ENCODE measurements around the gene GPR143. TPM values are rescaled to one million over a fixed set of nuclear protein-coding genes. Genes with fewer than 3 reads are reported as not detected.

GPR143 gene
- total and polyA plus RNA-seq, 2 experiments from 2014 or later = 3.2 to 9.8 TPM

- TF ChIP-seq EZH2 (IDR thresholded peaks at IDR 0.05; ENCODE audit: borderline replicate concordance) = no peak
- TF ChIP-seq CTCF (IDR thresholded peaks at IDR 0.05; ENCODE audit: poor library complexity) = no peak
- TF ChIP-seq EZH2phosphoT487 (IDR thresholded peaks at IDR 0.05; ENCODE audit: low read depth, severe bottlenecking, unreplicated experiment) = no peak
- no peak overlapping the region for H2AFZ ChIP-seq
- no peak overlapping the region for H3K4me2 ChIP-seq
- WGBS (ENCODE audit: low lambda C conversion rate, missing lambda C conversion rate) = 87% methylated on average over 7 of the region's 7 CpGs
- no peaks in the 10 kb centered on the region for H3K36me3 ChIP-seq (replicated peaks; ENCODE audit: insufficient read depth, low read depth)
- H4K20me1 ChIP-seq (ENCODE audit: insufficient read depth, poor library complexity, severe bottlenecking) = no peaks in the 10 kb centered on the region
- no peaks in the 10 kb centered on the region for H3K27me3 ChIP-seq
- peaks cover 20% of the 10 kb centered on the region for H3K79me2 ChIP-seq
- H3K4me1 ChIP-seq (ENCODE audit: insufficient read depth) = no peaks in the 10 kb centered on the region
- H3K9me3 ChIP-seq (ENCODE audit: low read depth) = no peaks in the 10 kb centered on the region
- DNase-seq (ENCODE audit: low spot score) = no peak
- H3K27ac ChIP-seq = no peak overlapping the region
- H3K9me2 ChIP-seq (replicated peaks; ENCODE audit: insufficient read depth) = no peaks in the 10 kb centered on the region
- no peak overlapping the region for H3K4me3 ChIP-seq
Observed at GRCh38 chrX:9805956-9806355, 40.3 kb upstream of the GPR143 start.

- no peaks in the 10 kb centered on the region for H3K36me3 ChIP-seq (replicated peaks; ENCODE audit: insufficient read depth, low read depth)
- H2AFZ ChIP-seq = no peak overlapping the region
- WGBS (ENCODE audit: low lambda C conversion rate, missing lambda C conversion rate) = 75% methylated on average over 5 of the region's 5 CpGs
- H3K27me3 ChIP-seq = no peaks in the 10 kb centered on the region
- no peak overlapping the region for H3K27ac ChIP-seq
- no peaks in the 10 kb centered on the region for H3K9me2 ChIP-seq (replicated peaks; ENCODE audit: insufficient read depth)
- H4K20me1 ChIP-seq (ENCODE audit: insufficient read depth, poor library complexity, severe bottlenecking) = no peaks in the 10 kb centered on the region
- H3K4me1 ChIP-seq (ENCODE audit: insufficient read depth) = no peaks in the 10 kb centered on the region
- H3K4me2 ChIP-seq = no peak overlapping the region
- TF ChIP-seq CTCF (IDR thresholded peaks at IDR 0.05; ENCODE audit: poor library complexity) (no peak), EZH2phosphoT487 (IDR thresholded peaks at IDR 0.05; ENCODE audit: low read depth, severe bottlenecking, unreplicated experiment) (no peak), EZH2 (IDR thresholded peaks at IDR 0.05; ENCODE audit: borderline replicate concordance) (no peak)
- H3K4me3 ChIP-seq = no peak overlapping the region
- no peak for DNase-seq (ENCODE audit: low spot score)
- peaks cover 28% of the 10 kb centered on the region for H3K79me2 ChIP-seq
- H3K9me3 ChIP-seq (ENCODE audit: low read depth) = no peaks in the 10 kb centered on the region
Observed at GRCh38 chrX:9804444-9804843, 38.8 kb upstream of the GPR143 start.

GRCh38 chrX:9802737-9803136 is 37.1 kb upstream of the GPR143 start:
- H2AFZ ChIP-seq = no peak overlapping the region

More at GRCh38 chrX:9802737-9803136, 37.1 kb upstream of the GPR143 start:
- no peaks in the 10 kb centered on the region for H3K4me1 ChIP-seq (ENCODE audit: insufficient read depth)
- H3K9me2 ChIP-seq (replicated peaks; ENCODE audit: insufficient read depth) = no peaks in the 10 kb centered on the region
- no peak for TF ChIP-seq CTCF (IDR thresholded peaks at IDR 0.05; ENCODE audit: poor library complexity)
- H3K4me2 ChIP-seq = no peak overlapping the region
- H3K9me3 ChIP-seq (ENCODE audit: low read depth) = no peaks in the 10 kb centered on the region
- peaks cover 29% of the 10 kb centered on the region for H3K79me2 ChIP-seq
- H3K4me3 ChIP-seq = no peak overlapping the region
- DNase-seq (ENCODE audit: low spot score) = no peak
- WGBS (ENCODE audit: low lambda C conversion rate, missing lambda C conversion rate) = 75% methylated on average over 4 of the region's 4 CpGs
- no peaks in the 10 kb centered on the region for H3K36me3 ChIP-seq (replicated peaks; ENCODE audit: insufficient read depth, low read depth)
- no peak overlapping the region for H3K27ac ChIP-seq
- peaks cover 4% of the 10 kb centered on the region for H4K20me1 ChIP-seq (ENCODE audit: insufficient read depth, poor library complexity, severe bottlenecking)
- H3K27me3 ChIP-seq = no peaks in the 10 kb centered on the region

Measured in hepatocyte (in vitro differentiated cells).